Measurements from ENCODE around the gene SGIP1.

GRCh38 chr1:66559517-66559916 lies 25.6 kb downstream of the SGIP1 start:
- no peak for TF ChIP-seq EZH2 (IDR thresholded peaks at IDR 0.05; ENCODE audit: low read depth, unreplicated experiment)
- TF ChIP-seq CTCF (conservative IDR thresholded peaks at IDR 0.05; ENCODE audit: low read depth in 2 of 2): no peak
- TF ChIP-seq POLR2AphosphoS5 (IDR thresholded peaks at IDR 0.05; ENCODE audit: low read depth): no peak
- no peak for TF ChIP-seq EZH2phosphoT487 (IDR thresholded peaks at IDR 0.05; ENCODE audit: unreplicated experiment)
- TF ChIP-seq ETS1 (IDR thresholded peaks at IDR 0.05): no peak

Data from GM23338 (cell line).